ENCODE data around the gene NOD2. TPM values are rescaled to one million over a fixed set of nuclear protein-coding genes. Genes with fewer than 3 reads are reported as not detected.
A peak's percentile ranks its signal among the peaks of the same experiment; 100 is the strongest.

Gene NOD2
- total RNA-seq, 2 donors from 2014 or later, result 7.6 to 28.4 TPM

GRCh38 chr16:50743581-50744225 is 50.3 kb downstream of the NOD2 start:
- no peak for ATAC-seq (replicated peaks)
- Mint-ChIP-seq H3K27ac (peak overlapping the region; percentile 99), H3K4me3 (peak overlapping the region; percentile 99), H3K27me3 (no peaks in the 10 kb centered on the region), H3K4me1 (peaks cover 47% of the 10 kb centered on the region), H3K9me3 (no peaks in the 10 kb centered on the region), H3K36me3 (ENCODE audit: low read depth) (peaks cover 64% of the 10 kb centered on the region)

- peak overlapping the region; percentile 99 for H3K27ac Mint-ChIP-seq
- H3K9me3 Mint-ChIP-seq, result no peaks in the 10 kb centered on the region
Measured at GRCh38 chr16:50744881-50745280, 51.5 kb downstream of the NOD2 start.

DNA sequence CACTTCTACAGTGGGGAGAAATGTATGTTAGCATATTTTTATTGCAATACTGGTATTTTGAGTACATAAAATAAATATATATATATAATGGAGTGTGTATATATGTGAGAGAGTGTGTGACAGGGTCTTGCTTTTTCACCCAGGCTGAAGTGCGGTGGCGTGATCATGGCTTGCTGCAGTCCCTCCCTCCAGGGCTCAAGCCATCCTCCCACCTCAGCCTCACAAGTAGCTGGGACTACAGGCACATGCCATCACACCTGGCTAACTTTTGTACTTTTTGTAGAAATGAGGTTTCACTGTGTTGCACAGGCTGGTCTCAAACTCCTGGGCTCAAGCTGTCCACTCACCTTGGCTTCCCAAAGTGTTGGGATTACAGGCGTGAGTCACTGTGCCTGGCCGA is 52.5 kb downstream of the NOD2 start:
- ATAC-seq (replicated peaks), result no peak
- peaks cover 77% of the 10 kb centered on the region for H3K36me3 Mint-ChIP-seq (ENCODE audit: low read depth)
- H3K27me3 Mint-ChIP-seq, result no peaks in the 10 kb centered on the region
- peak overlapping the region; percentile 99 for H3K27ac Mint-ChIP-seq
- peaks cover 46% of the 10 kb centered on the region for H3K4me1 Mint-ChIP-seq
- peak overlapping the region; percentile 99 for H3K4me3 Mint-ChIP-seq
- H3K9me3 Mint-ChIP-seq, result no peaks in the 10 kb centered on the region

More at GRCh38 chr16:50744881-50745280, 51.5 kb downstream of the NOD2 start:
- no peak for ATAC-seq (replicated peaks)
- no peaks in the 10 kb centered on the region for H3K27me3 Mint-ChIP-seq
- H3K4me3 Mint-ChIP-seq, result peak overlapping the region; percentile 99
- peaks cover 67% of the 10 kb centered on the region for H3K36me3 Mint-ChIP-seq (ENCODE audit: low read depth)
- peaks cover 51% of the 10 kb centered on the region for H3K4me1 Mint-ChIP-seq

DNA sequence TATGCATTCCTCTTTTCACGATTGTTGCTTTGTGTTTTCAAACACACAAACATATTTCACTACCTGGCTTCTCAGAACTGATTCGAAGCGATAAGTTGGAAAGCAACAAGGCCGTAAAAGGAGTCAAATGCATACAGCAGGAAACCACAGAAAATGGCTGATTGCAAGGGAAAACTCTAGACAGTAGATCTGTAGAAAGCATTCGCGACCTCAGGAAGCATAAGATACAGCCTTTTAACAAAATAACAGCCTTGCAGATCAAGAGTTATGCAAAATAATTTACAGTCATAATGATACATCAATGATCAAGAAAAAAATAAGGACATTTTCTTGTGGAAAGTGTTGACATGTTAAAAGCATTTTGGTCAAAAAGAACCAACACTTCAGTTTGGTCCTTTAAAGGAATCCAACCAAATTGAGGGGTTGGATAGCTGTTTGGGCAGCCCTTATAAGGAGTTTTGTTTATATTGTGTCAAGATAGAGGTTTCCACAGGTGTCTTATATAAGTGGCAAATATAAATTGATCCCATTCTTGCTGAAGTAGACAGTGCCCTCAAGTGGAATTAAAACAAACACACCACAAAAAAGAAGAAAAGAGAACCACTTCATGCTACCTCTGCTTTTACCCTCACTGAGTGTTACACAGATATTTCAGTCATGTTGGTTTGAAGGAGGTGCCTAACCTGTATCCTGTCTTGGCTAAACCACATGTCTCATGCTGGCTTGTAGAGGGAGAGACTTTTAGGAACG is 54.0 kb downstream of the NOD2 start:
- Mint-ChIP-seq H3K36me3 (ENCODE audit: low read depth) (peaks cover 92% of the 10 kb centered on the region), H3K27me3 (no peaks in the 10 kb centered on the region), H3K27ac (peak overlapping the region; percentile 73), H3K4me3 (peak overlapping the region; percentile 99), H3K4me1 (peaks cover 48% of the 10 kb centered on the region), H3K9me3 (no peaks in the 10 kb centered on the region)
- ATAC-seq (replicated peaks), result peak; percentile 71

DNA sequence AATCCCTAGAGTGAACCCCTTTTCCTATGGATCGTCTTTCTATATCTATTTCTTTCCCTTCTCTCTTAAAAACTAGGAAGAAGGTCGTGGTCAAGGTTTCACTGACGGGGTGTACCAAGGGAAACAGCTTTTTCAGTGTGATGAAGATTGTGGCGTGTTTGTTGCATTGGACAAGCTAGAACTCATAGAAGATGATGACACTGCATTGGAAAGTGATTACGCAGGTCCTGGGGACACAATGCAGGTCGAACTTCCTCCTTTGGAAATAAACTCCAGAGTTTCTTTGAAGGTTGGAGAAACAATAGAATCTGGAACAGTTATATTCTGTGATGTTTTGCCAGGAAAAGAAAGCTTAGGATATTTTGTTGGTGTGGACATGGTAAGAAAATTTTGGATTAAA is 58.1 kb downstream of the NOD2 start:
- Mint-ChIP-seq H3K4me3 (peak overlapping the region; percentile 85), H3K9me3 (no peaks in the 10 kb centered on the region), H3K36me3 (ENCODE audit: low read depth) (peaks cover 94% of the 10 kb centered on the region), H3K27ac (no peak overlapping the region), H3K4me1 (peaks cover 48% of the 10 kb centered on the region), H3K27me3 (no peaks in the 10 kb centered on the region)
- ATAC-seq (replicated peaks), result no peak

GRCh38 chr16:50752471-50753235 is 59.2 kb downstream of the NOD2 start:
- H3K36me3 Mint-ChIP-seq (ENCODE audit: low read depth), result peaks cover 96% of the 10 kb centered on the region
- no peaks in the 10 kb centered on the region for H3K27me3 Mint-ChIP-seq
- peaks cover 40% of the 10 kb centered on the region for H3K4me1 Mint-ChIP-seq
- H3K27ac Mint-ChIP-seq, result peak overlapping the region; percentile 57
- no peaks in the 10 kb centered on the region for H3K9me3 Mint-ChIP-seq
- H3K4me3 Mint-ChIP-seq, result peak overlapping the region; percentile 85
- ATAC-seq (replicated peaks), result peak; percentile 60

DNA sequence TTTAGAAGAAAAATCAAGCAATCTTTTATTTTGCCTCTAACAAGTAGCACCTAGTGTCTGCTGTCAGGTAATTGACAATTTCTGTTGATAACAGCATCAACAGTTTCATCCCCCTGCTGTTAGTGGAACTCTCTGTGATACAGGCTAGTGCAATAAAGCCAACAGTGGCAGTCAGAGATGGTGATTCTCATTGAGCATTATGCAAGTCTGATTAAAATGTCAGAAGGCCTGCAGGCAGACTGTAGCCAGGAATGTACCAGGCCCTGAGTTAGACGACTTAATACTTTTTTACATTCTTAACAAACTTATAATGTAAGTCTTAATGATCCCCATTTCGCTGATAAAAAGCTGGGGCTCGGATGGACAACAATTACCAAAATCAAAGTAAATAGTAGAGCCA is 63.1 kb downstream of the NOD2 start:
- ATAC-seq (replicated peaks), result no peak
- Mint-ChIP-seq H3K4me3 (peak overlapping the region; percentile 30), H3K27ac (no peak overlapping the region), H3K4me1 (peaks cover 52% of the 10 kb centered on the region), H3K9me3 (no peaks in the 10 kb centered on the region), H3K36me3 (ENCODE audit: low read depth) (peaks cover 96% of the 10 kb centered on the region), H3K27me3 (no peaks in the 10 kb centered on the region)

DNA sequence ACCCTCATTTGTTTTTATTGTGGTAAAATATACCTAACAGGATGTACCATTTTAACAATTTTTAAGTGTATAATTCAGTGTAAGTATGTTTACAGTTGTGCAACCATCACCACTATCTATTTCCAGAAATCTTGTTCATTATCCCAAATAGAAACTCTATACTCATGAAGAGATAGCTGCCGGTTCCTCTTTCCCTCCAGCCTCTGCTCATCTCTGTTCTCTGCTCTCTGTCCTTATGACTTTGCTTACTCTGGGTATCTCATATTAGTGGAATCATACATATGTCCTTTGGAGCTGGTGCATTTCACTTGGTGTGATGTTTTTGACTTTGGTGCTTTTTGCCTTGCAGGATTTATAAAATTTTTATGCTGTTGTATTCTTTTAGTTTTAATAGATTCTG is 67.9 kb downstream of the NOD2 start:
- no peak for ATAC-seq (replicated peaks)
- Mint-ChIP-seq H3K36me3 (ENCODE audit: low read depth) (peaks cover 96% of the 10 kb centered on the region), H3K4me1 (peaks cover 68% of the 10 kb centered on the region), H3K4me3 (peak overlapping the region; percentile 75), H3K27ac (peak overlapping the region; percentile 1), H3K27me3 (no peaks in the 10 kb centered on the region), H3K9me3 (peaks cover under 1% of the 10 kb centered on the region)

GRCh38 chr16:50762241-50762640 is 68.8 kb downstream of the NOD2 start:
- Mint-ChIP-seq H3K4me3 (peak overlapping the region; percentile 75), H3K4me1 (peaks cover 76% of the 10 kb centered on the region), H3K27me3 (no peaks in the 10 kb centered on the region), H3K36me3 (ENCODE audit: low read depth) (peaks cover 96% of the 10 kb centered on the region), H3K27ac (peak overlapping the region; percentile 1), H3K9me3 (peaks cover 5% of the 10 kb centered on the region)
- no peak for ATAC-seq (replicated peaks)

GRCh38 chr16:50763211-50763610 is 69.8 kb downstream of the NOD2 start:
- no peak overlapping the region for H3K27ac Mint-ChIP-seq
- peaks cover 5% of the 10 kb centered on the region for H3K9me3 Mint-ChIP-seq

GRCh38 chr16:50765260-50765659 is 71.9 kb downstream of the NOD2 start:
- Mint-ChIP-seq H3K36me3 (ENCODE audit: low read depth) (peaks cover 100% of the 10 kb centered on the region), H3K9me3 (peaks cover 5% of the 10 kb centered on the region), H3K27ac (peak overlapping the region; percentile 82), H3K4me1 (peaks cover 74% of the 10 kb centered on the region), H3K27me3 (no peaks in the 10 kb centered on the region), H3K4me3 (peak overlapping the region; percentile 75)
- ATAC-seq (replicated peaks), result peak; percentile 91

More at GRCh38 chr16:50763211-50763610, 69.8 kb downstream of the NOD2 start:
- H3K36me3 Mint-ChIP-seq (ENCODE audit: low read depth), result peaks cover 96% of the 10 kb centered on the region
- H3K4me1 Mint-ChIP-seq, result peaks cover 70% of the 10 kb centered on the region
- H3K27me3 Mint-ChIP-seq, result no peaks in the 10 kb centered on the region
- peak overlapping the region; percentile 75 for H3K4me3 Mint-ChIP-seq
- ATAC-seq (replicated peaks), result no peak

GRCh38 chr16:50765861-50766260 is 72.5 kb downstream of the NOD2 start:
- H3K36me3 Mint-ChIP-seq (ENCODE audit: low read depth), result peaks cover 100% of the 10 kb centered on the region
- H3K27ac Mint-ChIP-seq, result peak overlapping the region; percentile 82
- peaks cover 68% of the 10 kb centered on the region for H3K4me1 Mint-ChIP-seq
- H3K27me3 Mint-ChIP-seq, result no peaks in the 10 kb centered on the region
- peak overlapping the region; percentile 75 for H3K4me3 Mint-ChIP-seq
- peak; percentile 28 for ATAC-seq (replicated peaks)
- peaks cover 5% of the 10 kb centered on the region for H3K9me3 Mint-ChIP-seq

DNA sequence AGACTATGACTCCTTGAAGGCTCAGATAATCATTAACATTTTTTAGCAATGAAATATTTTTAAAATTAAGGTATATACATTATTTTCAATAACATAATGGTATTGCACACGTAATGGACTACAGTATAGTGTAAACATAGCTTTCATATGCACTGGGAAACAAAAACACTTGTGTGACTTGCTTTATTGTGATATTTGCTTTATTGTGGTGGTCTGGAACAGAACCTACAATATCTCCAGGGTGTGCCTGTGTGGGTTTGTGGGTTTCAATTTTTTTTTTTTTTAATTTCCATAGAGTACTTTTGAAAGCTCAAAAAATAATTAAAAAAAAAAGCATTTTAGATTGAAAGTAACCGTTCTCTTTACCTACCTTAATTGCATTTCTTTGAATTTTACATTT is 73.8 kb downstream of the NOD2 start:
- Mint-ChIP-seq H3K27ac (no peak overlapping the region), H3K36me3 (ENCODE audit: low read depth) (peaks cover 100% of the 10 kb centered on the region), H3K4me3 (peak overlapping the region; percentile 75), H3K9me3 (peaks cover 5% of the 10 kb centered on the region), H3K27me3 (no peaks in the 10 kb centered on the region), H3K4me1 (peaks cover 70% of the 10 kb centered on the region)
- no peak for ATAC-seq (replicated peaks)

- Mint-ChIP-seq H3K4me1 (peaks cover 56% of the 10 kb centered on the region), H3K27ac (no peak overlapping the region), H3K9me3 (peaks cover 3% of the 10 kb centered on the region), H3K4me3 (peak overlapping the region; percentile 43), H3K36me3 (ENCODE audit: low read depth) (peaks cover 100% of the 10 kb centered on the region), H3K27me3 (no peaks in the 10 kb centered on the region)
- peak; percentile 71 for ATAC-seq (replicated peaks)
Measured at GRCh38 chr16:50771366-50771765, 78.0 kb downstream of the NOD2 start.
